Measurements from ENCODE around the gene PHYHIPL.

The PHYHIPL gene

DNA sequence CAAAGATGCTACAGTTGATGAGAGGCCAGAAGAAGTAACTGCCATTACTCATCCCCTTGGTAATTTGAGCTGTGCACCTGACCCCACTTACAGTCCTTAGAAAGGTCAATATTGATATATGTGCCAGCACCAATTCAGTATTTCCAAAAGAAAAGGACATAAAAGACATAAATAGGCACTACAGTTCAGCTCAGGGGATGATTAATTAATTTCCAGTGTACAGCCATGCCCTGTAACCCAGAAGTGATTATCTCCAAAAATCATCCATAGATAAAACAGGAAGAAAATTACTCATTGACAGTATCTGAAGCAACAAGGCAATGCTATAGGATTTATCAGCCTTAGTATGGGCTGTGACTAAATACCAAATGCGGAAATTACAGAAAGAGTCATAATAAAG, 82.4 kb downstream of the PHYHIPL start:
- DNase-seq = no peak

DNA sequence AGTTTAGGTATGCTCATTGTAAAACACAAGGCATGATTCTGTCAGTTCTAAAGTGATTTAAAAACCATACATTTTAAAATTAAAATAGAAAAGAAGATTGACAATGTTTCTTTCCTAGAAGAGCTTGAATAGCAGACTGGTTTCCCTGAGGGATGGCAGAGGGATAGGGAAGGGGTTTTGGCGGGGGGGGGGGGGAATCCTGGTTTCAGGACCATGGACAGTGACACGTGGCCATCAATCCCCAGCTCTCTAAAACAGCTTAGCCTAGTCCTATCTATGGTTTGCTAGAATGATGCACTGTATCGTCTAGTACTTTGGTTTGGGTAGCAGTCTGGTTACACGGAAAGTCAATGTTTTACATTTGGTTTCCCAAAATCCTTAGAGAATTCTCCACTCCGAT, 88.7 kb downstream of the PHYHIPL start:
- no peak for DNase-seq

DNA sequence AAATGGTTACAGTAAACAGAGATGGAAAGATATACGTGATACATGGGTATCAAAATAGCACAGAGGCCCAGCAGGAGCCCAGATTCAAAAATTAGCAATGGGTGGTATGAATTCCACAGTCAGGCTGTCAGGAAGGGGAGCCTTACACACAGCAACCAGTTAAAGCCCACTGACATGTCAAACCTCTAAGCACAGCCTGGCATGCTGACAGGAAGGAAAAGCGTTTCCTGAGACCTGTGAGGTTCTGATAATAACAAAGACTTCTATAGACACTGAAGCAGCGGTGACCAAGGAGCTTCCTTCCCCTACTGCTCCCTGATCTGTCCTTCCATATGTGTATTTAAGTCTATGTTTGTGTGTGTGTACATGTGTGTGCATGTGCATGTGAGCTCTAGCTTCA, 89.9 kb downstream of the PHYHIPL start:
- DNase-seq = no peak

- no peak for DNase-seq
Measured at GRCh38 chr10:59268460-59268859, 92.0 kb downstream of the PHYHIPL start.

- DNase-seq = no peak
Measured at GRCh38 chr10:59269651-59270050, 93.2 kb downstream of the PHYHIPL start.

DNA sequence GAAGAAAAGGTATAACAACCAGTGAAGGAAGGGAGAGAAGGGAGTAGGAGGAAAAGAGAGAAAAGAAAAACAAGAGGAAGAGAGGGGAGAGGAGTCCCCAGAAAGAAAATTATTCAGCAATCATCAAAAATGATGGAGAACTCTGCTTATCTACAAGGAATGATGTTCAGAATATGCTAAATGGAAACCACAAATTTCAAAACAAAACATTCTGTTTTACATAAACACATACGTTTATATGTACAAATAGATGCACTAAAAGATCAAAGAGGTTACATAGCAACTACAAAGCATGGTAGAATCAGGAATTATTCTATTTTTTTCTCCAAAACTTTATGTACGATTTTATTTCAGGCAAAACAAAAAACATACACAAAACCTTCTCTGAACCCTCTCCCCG, 94.0 kb downstream of the PHYHIPL start:
- no peak for DNase-seq

GRCh38 chr10:59271160-59271559, 94.7 kb downstream of the PHYHIPL start:
- no peak for DNase-seq

DNA sequence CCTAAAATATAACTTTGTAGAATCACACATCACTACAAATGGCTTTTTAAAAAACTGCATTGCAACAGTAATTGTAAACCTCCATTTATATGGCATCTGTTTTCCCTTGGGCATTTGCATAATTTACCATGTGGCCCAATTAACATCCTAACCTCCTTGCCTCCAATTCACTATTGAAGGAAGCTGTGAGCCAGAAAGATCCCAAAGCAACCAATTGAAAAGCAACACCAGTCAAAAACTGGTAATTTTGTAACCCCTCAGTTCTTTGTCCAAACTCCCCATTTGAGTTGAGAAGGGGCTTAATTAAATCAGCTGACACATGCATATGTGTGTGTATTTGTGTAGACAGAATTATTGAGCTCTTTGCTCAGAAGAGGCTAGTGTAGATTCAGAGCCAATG, 95.6 kb downstream of the PHYHIPL start:
- no peak for DNase-seq

DNA sequence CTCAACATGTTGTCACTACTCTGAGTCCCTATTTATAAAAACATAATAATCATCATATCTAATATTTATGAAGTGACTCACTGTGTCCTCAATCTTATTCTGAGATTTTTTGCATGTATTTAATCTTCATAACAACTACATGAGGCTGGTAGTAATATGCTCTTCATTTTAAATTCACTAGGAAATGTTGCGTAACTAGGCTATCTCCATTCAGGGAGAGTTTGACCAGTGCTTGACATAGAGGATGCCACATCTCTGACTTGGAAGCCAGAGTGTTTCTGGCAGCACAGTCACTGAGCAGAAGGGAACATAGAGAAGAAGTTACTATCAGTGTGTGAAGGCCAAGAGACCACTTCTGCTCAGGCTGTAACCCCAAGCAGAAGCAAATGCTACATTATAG, 97.0 kb downstream of the PHYHIPL start:
- DNase-seq = no peak

DNA sequence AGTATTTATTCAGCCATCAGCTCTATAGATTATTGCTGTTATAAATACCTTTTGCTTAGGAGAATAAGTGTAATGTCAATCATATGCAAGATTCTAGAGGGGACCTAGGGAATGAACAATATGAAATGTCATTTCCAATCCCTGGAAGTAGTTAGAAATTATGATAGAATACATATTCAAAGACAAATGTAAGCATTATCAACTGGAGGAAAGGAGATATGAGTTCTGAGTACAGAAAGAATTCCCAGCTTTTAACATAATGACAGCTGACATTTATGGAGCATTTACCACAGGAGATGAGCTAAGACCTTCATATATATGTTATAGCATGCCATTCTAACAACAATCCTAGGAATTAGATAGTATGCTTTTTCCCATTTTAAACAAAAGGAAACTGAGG, 99.7 kb downstream of the PHYHIPL start:
- DNase-seq = no peak

DNA sequence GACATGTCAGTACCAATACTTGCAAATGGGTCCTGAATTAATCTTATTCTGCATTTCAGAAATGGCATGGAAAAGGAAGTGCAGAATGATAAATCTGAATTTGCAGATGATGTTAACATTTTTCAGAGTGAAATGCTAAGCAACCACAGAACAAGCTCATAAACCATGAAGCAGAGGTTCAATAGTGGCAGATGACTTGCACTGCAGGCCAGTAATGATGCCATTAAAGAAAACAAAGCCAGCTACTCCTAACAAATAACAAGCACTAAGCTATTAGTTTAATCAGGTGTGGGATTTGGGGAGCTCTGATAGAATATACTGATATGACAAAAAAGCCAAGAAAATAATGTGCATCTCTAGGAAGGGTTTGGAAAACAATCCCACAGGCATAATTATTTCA, 100.5 kb downstream of the PHYHIPL start:
- DNase-seq = no peak

GRCh38 chr10:59279476-59279875, 103.0 kb downstream of the PHYHIPL start:
- no peak for DNase-seq

- no peak for DNase-seq
Measured at GRCh38 chr10:59279991-59280505, 103.6 kb downstream of the PHYHIPL start.

GRCh38 chr10:59281861-59282260, 105.4 kb downstream of the PHYHIPL start:
- no peak for DNase-seq

DNA sequence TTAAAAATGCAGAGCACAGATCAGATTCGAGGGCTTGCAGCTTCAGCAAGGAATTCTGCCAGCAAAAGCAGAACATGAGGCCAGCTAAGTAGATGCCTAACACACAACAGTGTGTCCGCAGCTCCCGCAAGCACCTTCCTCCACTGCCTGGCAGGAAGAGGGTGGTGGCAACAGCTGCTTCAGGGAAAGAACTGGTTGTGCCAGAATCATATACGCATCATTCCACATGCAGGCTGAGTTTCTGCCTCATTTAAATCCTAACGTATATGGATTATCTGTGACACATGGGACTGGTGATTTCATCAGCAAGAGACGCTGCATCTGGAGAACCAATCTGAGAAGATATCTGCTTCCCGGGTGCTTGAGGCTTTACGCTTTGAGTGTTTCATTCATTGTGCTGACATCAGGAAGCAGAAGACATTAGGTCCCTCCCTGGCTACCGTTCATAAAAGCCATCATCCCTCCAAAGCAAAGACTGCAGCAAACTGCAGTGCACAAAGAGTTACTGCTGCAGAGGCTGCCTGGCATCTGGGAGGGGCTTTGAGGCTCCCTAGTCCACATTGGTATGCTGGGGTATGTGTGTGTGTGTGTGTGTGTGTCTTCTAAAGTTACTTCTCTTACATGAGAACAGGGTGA, 107.1 kb downstream of the PHYHIPL start:
- no peak for DNase-seq

DNA sequence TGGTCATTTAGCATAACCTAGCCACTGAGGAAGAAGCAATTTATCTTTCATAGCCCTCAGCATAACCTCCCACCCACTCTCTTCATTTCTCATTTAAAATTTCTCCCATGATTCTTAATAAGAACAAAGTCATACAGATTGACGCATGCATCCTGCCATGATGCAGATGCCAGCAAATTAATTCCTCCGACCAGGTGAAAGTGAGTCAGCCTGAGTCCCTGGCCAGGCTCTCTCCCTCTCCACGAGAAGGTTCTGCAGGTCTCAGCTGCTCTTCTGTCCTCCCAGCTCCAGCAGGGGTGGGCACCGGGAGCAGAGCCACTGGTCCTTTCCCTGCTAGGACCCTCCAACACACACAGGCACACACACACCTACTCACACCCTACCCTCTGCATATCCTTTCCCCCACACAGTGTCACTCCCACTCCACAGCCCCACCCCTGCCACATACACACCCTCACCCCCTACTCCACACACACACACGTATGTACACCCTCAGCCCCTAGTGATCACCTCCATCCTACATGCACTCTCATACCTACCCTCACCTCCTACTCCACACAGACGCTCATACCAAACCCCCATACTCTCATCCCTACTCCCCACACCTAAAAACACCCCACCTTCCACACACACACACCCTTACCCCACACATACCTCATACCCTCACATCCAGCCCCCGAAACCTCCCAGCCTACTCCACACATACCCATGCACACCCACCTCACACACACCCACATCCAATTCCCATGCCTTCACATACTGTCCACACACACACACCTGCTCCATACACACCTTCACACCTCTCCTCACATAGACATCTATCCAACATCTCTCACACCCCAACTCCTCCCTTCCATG, 107.9 kb downstream of the PHYHIPL start:
- no peak for DNase-seq

DNA sequence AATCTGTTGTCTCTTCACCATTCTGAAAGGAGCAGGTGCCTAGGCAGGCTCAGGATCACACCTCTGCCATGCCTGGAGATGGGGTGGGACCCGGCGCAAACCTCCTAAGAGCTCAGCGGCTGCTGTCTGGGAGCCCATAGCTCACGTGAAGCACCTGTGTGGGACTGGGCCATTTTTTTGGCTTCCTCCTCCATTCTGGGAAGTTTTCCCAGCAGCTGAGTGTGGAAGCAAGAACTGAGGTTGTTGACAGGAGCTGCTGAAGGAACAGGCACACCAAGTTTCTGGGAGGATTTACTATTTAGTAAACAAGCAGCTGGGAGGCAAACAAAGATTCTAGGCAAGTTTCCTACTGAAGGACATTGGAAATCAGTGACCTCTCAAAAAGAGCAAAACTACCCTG, 108.6 kb downstream of the PHYHIPL start:
- DNase-seq = no peak

DNA sequence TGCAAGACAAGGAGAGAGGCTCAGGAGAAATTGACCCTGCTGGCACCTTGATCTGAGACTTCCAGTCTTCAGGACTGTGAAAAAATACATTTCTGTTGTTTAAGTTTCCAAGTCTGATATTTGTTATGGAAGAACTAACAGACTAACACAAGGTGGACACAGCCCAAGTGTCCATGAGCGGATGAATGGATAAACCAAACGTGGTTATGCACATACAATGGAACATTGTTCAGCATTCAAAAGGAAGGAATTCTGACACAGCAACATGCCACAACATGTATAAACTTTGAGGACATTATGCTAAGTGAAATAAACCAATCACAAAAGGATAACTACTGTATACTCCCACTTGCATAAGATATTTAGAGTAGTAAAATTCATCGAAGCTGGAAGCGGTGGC, 109.4 kb downstream of the PHYHIPL start:
- no peak for DNase-seq

- no peak for DNase-seq
Measured at GRCh38 chr10:59287587-59288255, 111.3 kb downstream of the PHYHIPL start.

- no peak for DNase-seq
Measured at GRCh38 chr10:59289853-59290252, 113.4 kb downstream of the PHYHIPL start.

DNA sequence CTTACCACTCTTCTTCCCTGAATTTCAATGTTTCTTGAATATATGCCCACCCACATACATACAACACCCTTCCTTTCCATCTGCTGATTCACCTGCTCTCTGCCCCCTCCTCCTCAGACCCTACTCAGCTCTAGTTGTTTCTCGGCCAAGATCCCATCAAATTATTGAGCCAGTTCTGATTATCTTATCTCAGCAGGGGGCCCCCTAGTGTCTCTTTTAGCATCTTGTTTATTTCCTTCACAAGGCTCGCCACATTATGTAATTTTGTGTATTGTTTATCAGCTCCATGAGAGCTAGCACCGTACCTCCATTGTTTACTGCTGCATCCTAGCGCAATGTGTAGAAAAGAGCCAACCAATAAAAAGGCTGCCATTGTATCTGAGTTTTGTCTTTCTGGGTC, 114.0 kb downstream of the PHYHIPL start:
- no peak for DNase-seq
